RPMI8226 (cell line): ENCODE data around the gene PSMD1.
"Not testable (repeated sequence)": the region's sequence is repeated elsewhere in the genome, so short reads cannot be mapped to it uniquely, and the experiment has no call there.

Experiments
- DNase-seq: peaks from one replicate; pipeline ENCODE4 v3.0.0-alpha.2; 2015

PSMD1 gene

GRCh38 chr2:231163011-231163410 is 106.3 kb downstream of the PSMD1 start:
- DNase-seq: no peak

- DNase-seq: no peak
Measured at GRCh38 chr2:231163414-231164095, 106.9 kb downstream of the PSMD1 start.

GRCh38 chr2:231167745-231168459 is 111.2 kb downstream of the PSMD1 start:
- DNase-seq: no peak

GRCh38 chr2:231168460-231169139 is 111.9 kb downstream of the PSMD1 start:
- DNase-seq: no peak

GRCh38 chr2:231169488-231169887 is 112.8 kb downstream of the PSMD1 start:
- no peak for DNase-seq

GRCh38 chr2:231170055-231170454 is 113.4 kb downstream of the PSMD1 start:
- DNase-seq: no peak

- no peak for DNase-seq
Measured at GRCh38 chr2:231172025-231172424, 115.4 kb downstream of the PSMD1 start.

GRCh38 chr2:231174211-231174651 is 117.6 kb downstream of the PSMD1 start:
- DNase-seq: no peak

GRCh38 chr2:231176066-231176465 is 119.4 kb downstream of the PSMD1 start:
- no peak for DNase-seq

- DNase-seq: no peak
Measured at GRCh38 chr2:231177156-231178025, 120.7 kb downstream of the PSMD1 start.

GRCh38 chr2:231178805-231179204 is 122.1 kb downstream of the PSMD1 start:
- DNase-seq: not testable (repeated sequence)

GRCh38 chr2:231181860-231182512 is 125.3 kb downstream of the PSMD1 start:
- DNase-seq: peak; percentile 45

- no peak for DNase-seq
Measured at GRCh38 chr2:231182513-231182899, 125.8 kb downstream of the PSMD1 start.

- no peak for DNase-seq
Measured at GRCh38 chr2:231183851-231184250, 127.2 kb downstream of the PSMD1 start.

GRCh38 chr2:231184319-231184718 is 127.7 kb downstream of the PSMD1 start:
- no peak for DNase-seq

GRCh38 chr2:231185050-231185725 is 128.5 kb downstream of the PSMD1 start:
- no peak for DNase-seq

- no peak for DNase-seq
Measured at GRCh38 chr2:231185886-231186285, 129.2 kb downstream of the PSMD1 start.

- no peak for DNase-seq
Measured at GRCh38 chr2:231186325-231186724, 129.7 kb downstream of the PSMD1 start.

GRCh38 chr2:231187736-231188505 is 131.3 kb downstream of the PSMD1 start:
- no peak for DNase-seq

GRCh38 chr2:231188506-231189170 is 132.0 kb downstream of the PSMD1 start:
- no peak for DNase-seq
